Small intestine (tissue), 7 donors: Measurements from ENCODE around the gene SMIM33. TPM values are rescaled to one million over a fixed set of nuclear protein-coding genes. Genes with fewer than 3 reads are reported as not detected.
"Not testable (repeated sequence)": the region's sequence is repeated elsewhere in the genome, so short reads cannot be mapped to it uniquely, and the experiment has no call there.

Experiments used
- DNase-seq, 2 donors: peaks; one replicate each; pipeline versions ENCODE4 v3.0.0 to v3.0.0-alpha.2; 2013
- FAIRE-seq: peaks from 2 replicates; lab custom pipeline; 2012; peaks lifted over from hg19 to GRCh38; lab: Jason Lieb, UNC
- H3K27ac ChIP-seq, 3 donors: one replicate each; pipeline ENCODE4 v1.5.1; 2013; ENCODE audit warnings: low read length in 2 of 3, mild to moderate bottlenecking in 2 of 3, control low read depth in 1 of 3, inconsistent platforms in 1 of 3, low read depth in 1 of 3, moderate library complexity in 1 of 3
- H3K27me3 ChIP-seq, 3 donors: one replicate each; pipeline ENCODE4 v1.6.1; 2013; ENCODE audit warnings: low read length in 3 of 3, inconsistent platforms in 1 of 3; ENCODE audit not compliant: control insufficient read depth in 3 of 3, insufficient read depth in 3 of 3
- H3K36me3 ChIP-seq, 3 donors: one replicate each; pipeline ENCODE4 v1.6.1; 2013; ENCODE audit warnings: low read length in 3 of 3, inconsistent platforms in 1 of 3, low read depth in 1 of 3, mild to moderate bottlenecking in 1 of 3, moderate library complexity in 1 of 3; ENCODE audit not compliant: control insufficient read depth in 3 of 3, insufficient read depth in 2 of 3
- H3K4me1 ChIP-seq, 3 donors: one replicate each; pipeline ENCODE4 v1.6.1; 2013; ENCODE audit warnings: low read length in 2 of 3, inconsistent platforms in 1 of 3, low read depth in 1 of 3, mild to moderate bottlenecking in 1 of 3, moderate library complexity in 1 of 3; ENCODE audit not compliant: control insufficient read depth in 3 of 3, insufficient read depth in 2 of 3
- H3K4me3 ChIP-seq, 3 donors: one replicate each; pipeline ENCODE4 v1.5.1; 2013; ENCODE audit warnings: low read length in 3 of 3, control low read depth in 1 of 3, inconsistent platforms in 1 of 3, low read depth in 1 of 3, mild to moderate bottlenecking in 1 of 3, moderate library complexity in 1 of 3
- H3K9me3 ChIP-seq, 2 donors: one replicate each; pipeline ENCODE4 v1.6.1; 2013; ENCODE audit warnings: low read depth in 1 of 2, low read length in 1 of 2; ENCODE audit not compliant: control insufficient read depth in 2 of 2, insufficient read depth in 1 of 2
- WGBS, 3 donors: extraction: QIAGEN DNeasy Blood & Tissue Kit; methylation state at CpG; one replicate each; pipeline ENCODE4 v1.1.7; 2013; 5-methylcytosine and 5-hydroxymethylcytosine counted together
- polyA plus RNA-seq, 4 donors: library from polyadenylated mRNA; stranded (reverse) in 3 of 4; unstranded in 1 of 4; fragments of 200-250 nt in 3 of 4; fragments of 120-200 nt in 1 of 4; gene quantifications; one replicate each; pipeline versions ENCODE4 v1.2.1 to v1.2.3, GENCODE V29; 2013
- donor health status: healthy with polysubstance abuse.
- donor health status: control.
- donor health status: control.
- donor health status: Bipolar disorder and iron deficiency.
- donor health status: healthy.

The SMIM33 gene
- polyA plus RNA-seq, 4 donors: 0.01 to 1.9 (median 0.45) TPM; not detected in 1

GRCh38 chr5:139482890-139483208 lies 12.0 kb downstream of the SMIM33 start:
- WGBS, 3 donors: 46 to 64% (median 58%) methylated on average over 6 of the region's 6 CpGs
- H3K9me3 ChIP-seq, H3K4me3 ChIP-seq, H3K36me3 ChIP-seq, DNase-seq, H3K27me3 ChIP-seq, H3K4me1 ChIP-seq, FAIRE-seq: not testable (repeated sequence)
- peak overlapping the region in 2 of 3 donors; percentile 80 to 98 for H3K27ac ChIP-seq

GRCh38 chr5:139486201-139486600 lies 15.4 kb downstream of the SMIM33 start:
- FAIRE-seq: no peak
- 85 to 87% (median 86%) methylated on average over 7 of the region's 7 CpGs for WGBS, 3 donors
- Histone ChIP-seq H3K9me3 (no peaks in the 10 kb centered on the region), H3K4me1 (peaks cover 0 to 3% (median 1%) of the 10 kb centered on the region in 3 donors), H3K27me3 (no peaks in the 10 kb centered on the region), H3K4me3 (no peak overlapping the region), H3K27ac (no peak overlapping the region), H3K36me3 (no peaks in the 10 kb centered on the region)
- no peak for DNase-seq

GRCh38 chr5:139488260-139488659 lies 17.5 kb downstream of the SMIM33 start:
- H3K27me3 ChIP-seq: no peaks in the 10 kb centered on the region
- WGBS, 3 donors: 55 to 83% (median 75%) methylated on average over 3 of the region's 3 CpGs
- H3K9me3 ChIP-seq: no peaks in the 10 kb centered on the region
- FAIRE-seq (no peak), DNase-seq (no peak)
- no peaks in the 10 kb centered on the region for H3K4me1 ChIP-seq
- H3K36me3 ChIP-seq: no peaks in the 10 kb centered on the region
- H3K27ac ChIP-seq: peak overlapping the region in 1 of 3 donors; percentile 58
- H3K4me3 ChIP-seq: no peak overlapping the region

DNA sequence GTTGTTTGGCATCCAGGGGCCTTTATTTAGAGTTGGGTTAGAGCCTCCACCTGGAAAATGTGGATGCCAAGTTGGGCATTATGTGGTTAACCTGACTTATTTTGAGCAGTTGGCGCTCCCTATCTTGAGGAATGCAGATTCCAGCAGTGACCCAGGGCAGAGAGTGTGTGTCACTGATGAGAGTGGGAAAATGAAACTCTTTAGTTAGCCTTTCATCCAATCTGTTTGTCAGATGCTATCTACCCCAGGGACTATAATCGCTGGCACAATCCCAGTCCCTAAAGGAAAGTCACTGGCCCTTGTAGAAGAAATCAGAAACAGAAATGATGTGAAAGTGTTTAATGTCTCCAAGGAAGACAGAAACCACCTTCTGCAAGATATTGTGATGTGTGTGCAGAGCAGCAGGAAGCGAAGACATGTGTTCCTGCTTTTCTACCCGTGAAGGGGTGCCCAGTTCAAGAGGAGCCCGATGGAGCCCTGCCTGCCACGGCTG lies 21.9 kb downstream of the SMIM33 start:
- peak overlapping the region in 2 of 3 donors; percentile 14 to 64 for H3K27ac ChIP-seq
- no peaks in the 10 kb centered on the region for H3K27me3 ChIP-seq
- H3K4me1 ChIP-seq: peaks cover 0 to 8% (median 0%) of the 10 kb centered on the region in 3 donors
- no peaks in the 10 kb centered on the region for H3K36me3 ChIP-seq
- H3K9me3 ChIP-seq: no peaks in the 10 kb centered on the region
- FAIRE-seq: no peak
- no peak overlapping the region for H3K4me3 ChIP-seq
- 11 to 23% (median 21%) methylated on average over 6 of the region's 6 CpGs for WGBS, 3 donors
- peak in 1 of 2 donors; percentile 79 for DNase-seq

DNA sequence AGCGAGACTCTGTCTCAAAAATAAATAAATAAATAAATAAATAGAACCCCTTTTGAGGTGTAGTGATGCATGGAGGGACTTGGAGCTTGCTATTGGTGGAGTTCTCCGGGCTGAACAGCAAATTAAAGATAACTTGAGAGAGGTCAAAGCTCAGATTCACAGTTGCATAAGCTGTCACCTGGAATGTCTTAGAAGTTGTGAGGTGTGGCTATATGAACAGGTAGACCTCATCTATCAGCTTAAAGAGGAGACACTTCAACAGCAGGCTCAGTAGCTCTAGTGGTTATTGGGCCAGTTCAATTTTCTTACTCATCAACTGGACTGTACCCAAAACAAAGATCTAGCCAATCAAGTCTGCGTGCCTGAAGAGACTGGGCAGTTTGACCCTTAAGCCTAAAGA lies 23.5 kb downstream of the SMIM33 start:
- Histone ChIP-seq H3K27ac (no peak overlapping the region), H3K4me1 (peaks cover 0 to 8% (median 0%) of the 10 kb centered on the region in 3 donors), H3K36me3 (no peaks in the 10 kb centered on the region), H3K4me3 (no peak overlapping the region), H3K9me3 (no peaks in the 10 kb centered on the region), H3K27me3 (no peaks in the 10 kb centered on the region)
- DNase-seq (peak; percentile 66 to 85), FAIRE-seq (no peak)
- 41 to 74% (median 48%) methylated on average over 3 of the region's 3 CpGs for WGBS, 3 donors

GRCh38 chr5:139494832-139495231 lies 24.0 kb downstream of the SMIM33 start:
- H3K27me3 ChIP-seq: no peaks in the 10 kb centered on the region
- H3K4me1 ChIP-seq: peaks cover 0 to 8% (median 0%) of the 10 kb centered on the region in 3 donors
- DNase-seq (no peak), FAIRE-seq (no peak)
- no peaks in the 10 kb centered on the region for H3K36me3 ChIP-seq
- no peak overlapping the region for H3K4me3 ChIP-seq
- no peaks in the 10 kb centered on the region for H3K9me3 ChIP-seq
- H3K27ac ChIP-seq: no peak overlapping the region

GRCh38 chr5:139495638-139496435 lies 25.0 kb downstream of the SMIM33 start:
- H3K4me1 ChIP-seq: peaks cover 0 to 8% (median 0%) of the 10 kb centered on the region in 3 donors
- H3K27me3 ChIP-seq: no peaks in the 10 kb centered on the region
- H3K9me3 ChIP-seq: no peaks in the 10 kb centered on the region
- no peak overlapping the region for H3K4me3 ChIP-seq
- 86 to 92% (median 89%) methylated on average over 3 of the region's 3 CpGs for WGBS, 3 donors
- H3K36me3 ChIP-seq: no peaks in the 10 kb centered on the region
- no peak for FAIRE-seq
- no peak overlapping the region for H3K27ac ChIP-seq
- DNase-seq: no peak

- H3K27ac ChIP-seq: no peak overlapping the region
- no peaks in the 10 kb centered on the region for H3K36me3 ChIP-seq
- no peak overlapping the region for H3K4me3 ChIP-seq
- 85 to 93% (median 89%) methylated on average over 4 of the region's 4 CpGs for WGBS, 3 donors
- DNase-seq: no peak
- peaks cover 0 to 3% of the 10 kb centered on the region in 2 donors for H3K9me3 ChIP-seq
- no peaks in the 10 kb centered on the region for H3K4me1 ChIP-seq
- no peak for FAIRE-seq
- no peaks in the 10 kb centered on the region for H3K27me3 ChIP-seq
These were observed 30.6 kb downstream of the SMIM33 start for GRCh38 chr5:139501381-139501780.
